Brain microvascular endothelial cell (primary cell): Measurements from ENCODE around the gene NECAP2.

ENCODE experiments used
- DNase-seq: peaks from one replicate; pipeline ENCODE4 v3.0.0-alpha.2; 2020
- H3K27ac ChIP-seq: fragments of 250-450 bp; sonication (Bioruptor Pico); 2 replicates; pipeline ENCODE4 v1.5.1; 2020; ENCODE audit warnings: mild to moderate bottlenecking, moderate library complexity
- H3K27me3 ChIP-seq: fragments of 250-450 bp; sonication (Bioruptor Pico); replicated peaks from 2 replicates; pipeline ENCODE4 v1.5.1; 2020; ENCODE audit warnings: mild to moderate bottlenecking
- H3K36me3 ChIP-seq: fragments of 250-450 bp; sonication (Bioruptor Pico); replicated peaks from 2 replicates; pipeline ENCODE4 v1.5.1; 2020; ENCODE audit warnings: mild to moderate bottlenecking
- H3K4me3 ChIP-seq: 2 replicates; pipeline ENCODE4 v1.5.1; 2011; ENCODE audit warnings: low read depth, mild to moderate bottlenecking, control low read depth, low read length, moderate library complexity
- CTCF ChIP-seq: IDR thresholded peaks from 2 replicates; pipeline ENCODE4 v1.5.1; 2011; ENCODE audit warnings: low read depth, mild to moderate bottlenecking, moderate library complexity, low read length, control low read depth, inconsistent platforms; ENCODE audit errors: missing control alignments
- in situ Hi-C: cut with HindIII; loops from 2 replicates; pipeline ENCODE4 v1.10.0; 2017; ENCODE audit warnings: low sequenced_read_pairs, low pct_ligation_motif_present

NECAP2 gene

GRCh38 chr1:16409536-16410152, 30.9 kb upstream of the NECAP2 start:
- TF ChIP-seq CTCF, result no peak
- in situ Hi-C loops, result no loop called here
- Histone ChIP-seq H3K4me3 (no peak overlapping the region), H3K27me3 (no peaks in the 10 kb centered on the region), H3K27ac (no peak overlapping the region), H3K36me3 (no peaks in the 10 kb centered on the region)
- DNase-seq, result no peak

- Histone ChIP-seq H3K36me3 (no peaks in the 10 kb centered on the region), H3K27ac (no peak overlapping the region), H3K4me3 (no peak overlapping the region), H3K27me3 (no peaks in the 10 kb centered on the region)
- in situ Hi-C loops, result no loop called here
- no peak for TF ChIP-seq CTCF
- no peak for DNase-seq
These were observed 29.7 kb upstream of the NECAP2 start for GRCh38 chr1:16410803-16411202.

- H3K36me3 ChIP-seq, result no peaks in the 10 kb centered on the region
- no peak overlapping the region for H3K4me3 ChIP-seq
- no peaks in the 10 kb centered on the region for H3K27me3 ChIP-seq
- no peak overlapping the region for H3K27ac ChIP-seq
- in situ Hi-C loops, result no loop called here
- DNase-seq, result no peak
- TF ChIP-seq CTCF, result no peak
These were observed 27.3 kb upstream of the NECAP2 start for GRCh38 chr1:16413191-16413590.

- no peaks in the 10 kb centered on the region for H3K27me3 ChIP-seq
- H3K36me3 ChIP-seq, result no peaks in the 10 kb centered on the region
- no peak for DNase-seq
- H3K4me3 ChIP-seq, result no peak overlapping the region
- TF ChIP-seq CTCF, result no peak
- no peak overlapping the region for H3K27ac ChIP-seq
- in situ Hi-C loops, result no loop called here
These were observed 21.6 kb upstream of the NECAP2 start for GRCh38 chr1:16418823-16419425.

GRCh38 chr1:16420424-16421118, 20.0 kb upstream of the NECAP2 start:
- Histone ChIP-seq H3K4me3 (no peak overlapping the region), H3K36me3 (no peaks in the 10 kb centered on the region), H3K27me3 (no peaks in the 10 kb centered on the region), H3K27ac (no peak overlapping the region)
- DNase-seq, result no peak
- no peak for TF ChIP-seq CTCF
- in situ Hi-C loops, result no loop called here
